SK-N-SH treated with all-trans-retinoic acid at 6 μM for 48 hours (cell line): Measurements from ENCODE around the gene SEC14L2.

Experiments
- ARNTL ChIP-seq: fragments of 450-650 bp; formaldehyde crosslinking; IDR thresholded peaks from 2 replicates; pipeline ENCODE4 v1.5.0; 2020; ENCODE audit warnings: low read depth, mild to moderate bottlenecking, moderate library complexity, borderline replicate concordance
- RARB ChIP-seq: fragments of 250-450 bp; sonication (Bioruptor Pico); IDR thresholded peaks from 2 replicates; pipeline ENCODE4 v1.8.0; 2021; ENCODE audit warnings: mild to moderate bottlenecking, moderate library complexity
- TOX ChIP-seq: fragments of 250-450 bp; sonication (Bioruptor Pico); IDR thresholded peaks from 2 replicates; pipeline ENCODE4 v1.8.0; 2021; ENCODE audit warnings: mild to moderate bottlenecking, moderate library complexity, borderline replicate concordance
- ZFP3 ChIP-seq: fragments of 250-450 bp; sonication (Bioruptor Pico); IDR thresholded peaks from 2 replicates; pipeline ENCODE4 v1.5.0; 2020; ENCODE audit warnings: mild to moderate bottlenecking, moderate library complexity
- ZFP30 ChIP-seq: fragments of 450-650 bp; formaldehyde crosslinking; IDR thresholded peaks from 2 replicates; pipeline ENCODE4 v1.5.0; 2022; ENCODE audit warnings: mild to moderate bottlenecking, moderate library complexity
- TF ChIP-seq, protein P1 (sequence below): fragments of 250-450 bp; sonication (Bioruptor Pico); IDR thresholded peaks from 2 replicates; pipeline ENCODE4 v1.8.0; 2021; ENCODE audit warnings: low read depth, mild to moderate bottlenecking, moderate library complexity, borderline replicate concordance

DNA sequence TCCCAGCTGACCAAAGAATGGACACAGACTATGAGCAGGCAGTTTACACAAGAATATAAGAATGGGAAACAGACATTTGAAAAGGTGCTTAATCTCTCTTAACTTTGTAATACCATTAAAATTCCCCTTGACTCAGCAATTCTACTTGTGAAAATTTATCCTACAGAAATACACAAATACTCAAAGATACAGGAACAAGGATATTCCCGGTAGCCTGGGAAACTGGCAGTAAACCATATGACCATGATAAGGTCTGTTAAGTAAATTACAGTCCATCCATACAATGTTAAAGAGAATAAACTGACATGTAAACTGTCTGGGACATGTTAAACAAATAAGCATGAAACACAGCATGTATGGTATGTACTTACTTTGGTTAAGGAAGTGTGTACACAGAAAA lies 20.0 kb downstream of the SEC14L2 start:
- TF ChIP-seq ZFP3: no peak
- TF ChIP-seq ARNTL: no peak
- TF ChIP-seq TOX (CRISPR knock-in tag): no peak
- TF ChIP-seq RARB (CRISPR knock-in tag): no peak
- TF ChIP-seq ZFP30 (CRISPR knock-in tag): no peak
- TF ChIP-seq, protein P1, sequence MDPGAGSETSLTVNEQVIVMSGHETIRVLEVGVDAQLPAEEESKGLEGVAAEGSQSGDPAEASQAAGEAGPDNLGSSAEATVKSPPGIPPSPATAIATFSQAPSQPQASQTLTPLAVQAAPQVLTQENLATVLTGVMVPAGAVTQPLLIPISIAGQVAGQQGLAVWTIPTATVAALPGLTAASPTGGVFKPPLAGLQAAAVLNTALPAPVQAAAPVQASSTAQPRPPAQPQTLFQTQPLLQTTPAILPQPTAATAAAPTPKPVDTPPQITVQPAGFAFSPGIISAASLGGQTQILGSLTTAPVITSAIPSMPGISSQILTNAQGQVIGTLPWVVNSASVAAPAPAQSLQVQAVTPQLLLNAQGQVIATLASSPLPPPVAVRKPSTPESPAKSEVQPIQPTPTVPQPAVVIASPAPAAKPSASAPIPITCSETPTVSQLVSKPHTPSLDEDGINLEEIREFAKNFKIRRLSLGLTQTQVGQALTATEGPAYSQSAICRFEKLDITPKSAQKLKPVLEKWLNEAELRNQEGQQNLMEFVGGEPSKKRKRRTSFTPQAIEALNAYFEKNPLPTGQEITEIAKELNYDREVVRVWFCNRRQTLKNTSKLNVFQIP (CRISPR knock-in tag): no peak
